IPS DF 6.9 (cell line): ENCODE results near the gene TBC1D22A.

ENCODE experiments used
- DNase-seq: peaks from one replicate; pipeline ENCODE4 v3.0.0-alpha.2; 2013; ENCODE audit warnings: low read depth, low spot score
- H3K27ac ChIP-seq: one replicate; pipeline ENCODE4 v1.5.1; 2013; ENCODE audit warnings: low read length, control low read depth
- H3K27me3 ChIP-seq: 2 replicates; pipeline ENCODE4 v1.6.1; 2013; ENCODE audit warnings: mild to moderate bottlenecking, low read length; ENCODE audit not compliant: control insufficient read depth, insufficient read depth
- H3K36me3 ChIP-seq: 2 replicates; pipeline ENCODE4 v1.6.1; 2013; ENCODE audit warnings: low read length; ENCODE audit not compliant: control insufficient read depth, insufficient read depth
- H3K4me1 ChIP-seq: 2 replicates; pipeline ENCODE4 v1.6.1; 2013; ENCODE audit warnings: low read length; ENCODE audit not compliant: control insufficient read depth, insufficient read depth
- H3K4me3 ChIP-seq: 2 replicates; pipeline ENCODE4 v1.5.1; 2013; ENCODE audit warnings: mild to moderate bottlenecking, low read length
- H3K9me3 ChIP-seq: 2 replicates; pipeline ENCODE4 v1.6.1; 2013; ENCODE audit warnings: low read length, inconsistent platforms; ENCODE audit not compliant: control insufficient read depth, insufficient read depth
- WGBS: extraction: QIAGEN DNeasy Blood & Tissue Kit; methylation state at CpG from one replicate; pipeline ENCODE4 v1.1.7; 2013; ENCODE audit warnings: mixed read lengths, missing lambda C conversion rate; ENCODE audit not compliant: insufficient read length, insufficient coverage; 5-methylcytosine and 5-hydroxymethylcytosine counted together

The TBC1D22A gene

DNA sequence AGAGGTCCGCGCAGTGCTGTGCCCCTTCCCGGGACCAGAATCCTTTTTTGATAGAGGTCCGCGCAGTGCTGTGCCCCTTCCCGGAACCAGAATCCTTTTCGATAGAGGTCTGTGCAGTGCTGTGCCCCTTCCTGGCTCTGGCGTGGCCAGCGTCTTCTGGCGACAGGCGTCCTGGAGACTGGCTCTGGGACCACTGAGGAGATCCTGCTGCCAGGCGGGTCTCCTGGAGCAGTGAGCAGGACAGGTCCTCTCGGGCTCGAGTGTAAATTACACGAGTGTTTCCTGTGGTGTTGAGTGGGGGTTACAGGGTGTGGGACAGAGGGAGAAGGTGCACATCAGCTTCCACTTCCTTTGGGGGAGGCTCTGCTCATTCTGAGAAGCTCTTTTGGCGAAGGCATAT, 98.1 kb downstream of the TBC1D22A start:
- H3K4me3 ChIP-seq: no peak overlapping the region
- no peaks in the 10 kb centered on the region; the same call in 1 of the 2 replicates for H3K4me1 ChIP-seq
- no CpG with 5 or more reads among the region's 16 CpGs for WGBS
- H3K27ac ChIP-seq: no peak overlapping the region
- no peaks in the 10 kb centered on the region for H3K27me3 ChIP-seq
- DNase-seq: no peak
- no peaks in the 10 kb centered on the region for H3K36me3 ChIP-seq
- no peaks in the 10 kb centered on the region for H3K9me3 ChIP-seq

GRCh38 chr22:46861468-46862367, 99.3 kb downstream of the TBC1D22A start:
- no peak overlapping the region for H3K27ac ChIP-seq
- no peaks in the 10 kb centered on the region for H3K36me3 ChIP-seq
- no CpG with 5 or more reads among the region's 16 CpGs for WGBS
- no peak for DNase-seq
- no peaks in the 10 kb centered on the region; the same call in 1 of the 2 replicates for H3K4me1 ChIP-seq
- no peaks in the 10 kb centered on the region for H3K9me3 ChIP-seq
- H3K4me3 ChIP-seq: no peak overlapping the region
- H3K27me3 ChIP-seq: no peaks in the 10 kb centered on the region

DNA sequence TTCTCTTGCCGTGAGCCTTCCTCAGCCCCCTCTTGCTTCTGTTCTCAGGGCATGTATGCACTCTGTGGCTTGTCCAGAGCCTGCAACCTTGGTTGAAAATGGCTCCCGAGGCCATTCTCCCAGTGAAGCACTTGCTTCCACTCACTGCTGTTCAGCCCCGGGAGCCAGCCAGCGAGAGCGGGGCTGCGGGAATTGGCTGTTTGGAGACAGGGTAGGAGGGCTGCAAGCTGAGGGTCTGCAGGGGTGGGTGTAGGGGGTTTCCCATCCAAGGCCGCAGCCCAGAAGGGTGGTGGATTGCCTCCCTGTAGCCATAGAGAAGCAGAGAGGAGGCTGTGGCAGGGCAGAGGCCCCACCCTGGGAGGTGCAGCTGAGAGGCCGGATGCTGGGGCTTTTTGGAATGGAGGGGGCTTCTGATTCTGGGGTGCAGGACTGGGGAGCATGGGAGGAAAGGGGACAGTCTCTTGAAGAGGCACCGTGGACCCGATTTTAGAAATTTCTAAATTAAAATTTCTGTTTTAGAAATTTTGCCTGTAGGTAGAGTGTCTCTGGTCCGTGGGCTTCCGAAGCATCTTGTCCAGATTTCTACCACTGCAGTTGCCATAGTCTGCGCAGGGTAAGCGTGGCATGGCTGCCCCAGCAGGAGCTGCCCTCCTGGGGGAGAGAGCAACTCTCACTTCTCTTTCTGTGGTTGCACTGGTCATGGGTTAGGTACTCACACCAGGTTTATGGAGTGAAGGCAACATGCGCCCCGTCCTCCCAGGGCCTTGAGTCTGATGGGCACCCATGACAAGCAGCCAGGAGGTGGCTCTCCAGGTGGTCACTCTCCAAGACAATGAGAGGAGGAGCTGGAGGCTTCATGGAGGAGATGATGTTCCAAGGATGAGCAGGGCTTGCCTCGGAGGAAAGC, 100.2 kb downstream of the TBC1D22A start:
- Histone ChIP-seq H3K36me3 (no peaks in the 10 kb centered on the region), H3K27me3 (no peaks in the 10 kb centered on the region), H3K4me1 (no peaks in the 10 kb centered on the region; the same call in 1 of the 2 replicates), H3K9me3 (no peaks in the 10 kb centered on the region), H3K4me3 (no peak overlapping the region), H3K27ac (no peak overlapping the region)
- no CpG with 5 or more reads among the region's 17 CpGs for whole genome bisulfite sequencing
- DNase-seq: no peak

- H3K36me3 ChIP-seq: no peaks in the 10 kb centered on the region
- WGBS: no CpG with 5 or more reads among the region's 6 CpGs
These were observed 101.3 kb downstream of the TBC1D22A start for GRCh38 chr22:46863794-46864193.

DNA sequence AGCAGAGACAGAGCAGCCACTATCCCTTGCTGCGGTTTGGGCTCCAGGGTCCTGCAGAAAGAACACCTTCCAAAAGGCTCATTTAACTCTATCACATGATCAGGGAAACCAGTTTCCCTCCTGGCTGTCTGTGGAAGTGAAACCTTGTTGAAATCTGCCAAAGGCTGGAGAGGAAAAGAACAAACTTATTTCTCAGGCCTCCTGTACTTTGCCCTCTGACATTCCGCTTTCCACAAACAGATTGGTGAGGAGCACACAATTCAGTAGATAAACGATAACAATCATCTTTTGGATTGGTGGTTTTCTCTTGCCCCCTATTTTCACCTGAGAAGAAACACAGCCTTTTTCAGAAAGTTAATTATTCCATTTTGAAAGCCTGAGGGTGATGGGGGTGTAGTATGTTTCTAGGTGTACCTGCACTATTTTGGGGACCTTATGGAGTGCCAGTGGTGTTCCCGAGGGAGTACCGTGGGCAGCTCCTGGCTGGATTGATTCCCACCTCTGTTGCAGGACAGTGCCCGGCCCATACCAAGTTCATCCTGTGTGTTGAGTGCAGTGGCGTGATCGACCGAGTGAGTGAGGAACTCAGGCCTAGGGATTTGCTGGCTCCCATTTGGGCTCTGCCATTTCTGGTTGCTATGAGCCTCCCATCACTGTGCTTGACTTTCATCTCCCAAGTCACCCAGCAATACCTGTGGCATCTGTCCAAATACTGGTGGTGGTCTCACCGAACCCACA, 102.0 kb downstream of the TBC1D22A start:
- Histone ChIP-seq H3K9me3 (no peaks in the 10 kb centered on the region), H3K4me1 (no peaks in the 10 kb centered on the region), H3K36me3 (no peaks in the 10 kb centered on the region), H3K27ac (no peak overlapping the region), H3K4me3 (no peak overlapping the region), H3K27me3 (no peaks in the 10 kb centered on the region)
- no CpG with 5 or more reads among the region's 10 CpGs for WGBS
- DNase-seq: no peak

More at GRCh38 chr22:46863794-46864193, 101.3 kb downstream of the TBC1D22A start:
- no peaks in the 10 kb centered on the region for H3K4me1 ChIP-seq
- no peak overlapping the region for H3K4me3 ChIP-seq
- H3K27me3 ChIP-seq: no peaks in the 10 kb centered on the region
- H3K27ac ChIP-seq: no peak overlapping the region
- no peaks in the 10 kb centered on the region for H3K9me3 ChIP-seq
- no peak for DNase-seq

DNA sequence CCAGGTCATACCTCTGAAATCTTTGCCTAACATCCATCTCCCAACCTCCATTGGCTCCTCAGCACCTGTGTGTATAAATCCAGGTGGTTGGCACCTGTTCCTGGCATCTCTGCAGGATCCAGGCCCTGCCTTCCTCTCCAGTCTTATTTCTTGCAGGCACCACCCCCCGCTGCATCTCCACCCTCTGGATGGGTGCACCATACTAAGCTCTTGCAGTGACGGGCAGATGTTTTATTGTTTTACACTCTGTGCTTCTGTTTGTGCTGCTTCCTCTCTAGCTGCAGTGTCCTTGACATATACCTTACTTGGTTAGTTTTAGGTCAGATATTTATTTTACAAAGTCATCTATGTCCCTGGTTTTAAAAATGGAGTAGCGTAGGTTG, 102.6 kb downstream of the TBC1D22A start:
- H3K36me3 ChIP-seq: no peaks in the 10 kb centered on the region
- no peak for DNase-seq
- no peaks in the 10 kb centered on the region for H3K27me3 ChIP-seq
- no peak overlapping the region for H3K4me3 ChIP-seq
- H3K4me1 ChIP-seq: no peaks in the 10 kb centered on the region
- no CpG with 5 or more reads among the region's 3 CpGs for WGBS
- H3K27ac ChIP-seq: no peak overlapping the region
- no peaks in the 10 kb centered on the region for H3K9me3 ChIP-seq

DNA sequence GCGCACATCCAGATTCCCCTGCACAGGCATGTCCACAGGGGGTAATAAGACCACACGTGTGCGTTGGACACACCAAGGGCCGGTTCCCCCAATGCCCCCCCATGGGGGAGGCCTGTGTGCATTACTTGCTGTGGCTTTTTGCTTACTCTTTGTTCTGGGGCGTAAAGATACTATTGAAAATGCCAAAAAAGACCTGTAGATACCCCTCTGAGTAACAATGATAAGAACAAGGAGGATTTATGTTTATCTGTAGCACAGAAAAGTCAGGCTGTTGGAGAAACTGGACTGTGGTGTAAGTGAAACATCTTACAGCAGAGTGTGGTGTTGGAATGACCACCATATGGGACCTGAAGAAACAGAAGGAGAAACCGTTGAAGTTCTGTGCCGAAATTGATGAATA, 103.2 kb downstream of the TBC1D22A start:
- H3K27me3 ChIP-seq: no peaks in the 10 kb centered on the region
- WGBS: no CpG with 5 or more reads among the region's 7 CpGs
- no peak overlapping the region for H3K4me3 ChIP-seq
- no peak overlapping the region for H3K27ac ChIP-seq
- H3K9me3 ChIP-seq: no peaks in the 10 kb centered on the region
- no peaks in the 10 kb centered on the region for H3K36me3 ChIP-seq
- no peaks in the 10 kb centered on the region for H3K4me1 ChIP-seq
- no peak for DNase-seq

- no peak for DNase-seq
- no peaks in the 10 kb centered on the region for H3K9me3 ChIP-seq
- no peak overlapping the region for H3K27ac ChIP-seq
- WGBS: no CpG with 5 or more reads among the region's 8 CpGs
- H3K4me1 ChIP-seq: no peaks in the 10 kb centered on the region
- H3K4me3 ChIP-seq: no peak overlapping the region
- H3K36me3 ChIP-seq: no peaks in the 10 kb centered on the region
- no peaks in the 10 kb centered on the region for H3K27me3 ChIP-seq
These were observed 104.1 kb downstream of the TBC1D22A start for GRCh38 chr22:46866591-46866990.

GRCh38 chr22:46867106-46867505, 104.7 kb downstream of the TBC1D22A start:
- Histone ChIP-seq H3K27me3 (no peaks in the 10 kb centered on the region), H3K27ac (no peak overlapping the region), H3K36me3 (no peaks in the 10 kb centered on the region), H3K9me3 (no peaks in the 10 kb centered on the region), H3K4me3 (no peak overlapping the region), H3K4me1 (no peaks in the 10 kb centered on the region)
- DNase-seq: no peak
- no CpG with 5 or more reads among the region's 4 CpGs for WGBS

- Histone ChIP-seq H3K4me1 (no peaks in the 10 kb centered on the region), H3K27ac (no peak overlapping the region), H3K9me3 (no peaks in the 10 kb centered on the region), H3K27me3 (no peaks in the 10 kb centered on the region), H3K4me3 (no peak overlapping the region), H3K36me3 (no peaks in the 10 kb centered on the region)
- no CpG with 5 or more reads among the region's 5 CpGs for WGBS
- DNase-seq: no peak
These were observed 106.9 kb downstream of the TBC1D22A start for GRCh38 chr22:46869329-46869728.
